Mammary epithelial cell (primary cell): ENCODE results near the gene RHBDL2.

Source experiments
- EZH2 ChIP-seq: IDR thresholded peaks from 2 replicates; pipeline ENCODE4 v1.6.1; 2012; ENCODE audit warnings: low read length, inconsistent platforms, borderline replicate concordance
- TF ChIP-seq, protein P1 (sequence below), 2 donors: IDR thresholded peaks in 1 of 2; conservative IDR thresholded peaks in 1 of 2; 2 replicates each; pipeline ENCODE4 v1.5.1; 2011 to 2012; ENCODE audit warnings: inconsistent platforms in 2 of 2, low read length in 2 of 2, mild to moderate bottlenecking in 2 of 2, control low read depth in 1 of 2, low read depth in 1 of 2; ENCODE audit not compliant: insufficient read depth in 1 of 2; ENCODE audit errors: extremely low read depth in 1 of 2

DNA sequence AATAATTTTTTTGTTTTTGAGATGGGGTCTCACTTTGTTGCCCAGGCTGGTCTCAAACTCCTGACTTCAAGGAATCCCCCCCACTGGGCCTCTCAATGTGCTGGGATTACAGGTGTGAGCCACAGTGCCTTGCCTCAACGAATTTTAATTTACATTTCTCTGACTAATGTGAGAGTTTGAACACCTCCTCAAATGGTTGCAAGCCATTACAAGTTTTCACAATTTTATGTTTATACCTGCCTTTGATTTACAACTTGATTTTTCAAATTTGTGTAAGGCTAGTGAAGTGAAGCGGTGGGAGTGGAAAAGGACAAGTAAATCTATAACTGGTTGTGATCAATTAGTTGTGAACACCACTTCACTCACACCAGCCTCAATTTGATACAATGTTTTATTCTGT lies 8.9 kb upstream of the RHBDL2 start:
- no peak for TF ChIP-seq EZH2
- TF ChIP-seq, protein P1, sequence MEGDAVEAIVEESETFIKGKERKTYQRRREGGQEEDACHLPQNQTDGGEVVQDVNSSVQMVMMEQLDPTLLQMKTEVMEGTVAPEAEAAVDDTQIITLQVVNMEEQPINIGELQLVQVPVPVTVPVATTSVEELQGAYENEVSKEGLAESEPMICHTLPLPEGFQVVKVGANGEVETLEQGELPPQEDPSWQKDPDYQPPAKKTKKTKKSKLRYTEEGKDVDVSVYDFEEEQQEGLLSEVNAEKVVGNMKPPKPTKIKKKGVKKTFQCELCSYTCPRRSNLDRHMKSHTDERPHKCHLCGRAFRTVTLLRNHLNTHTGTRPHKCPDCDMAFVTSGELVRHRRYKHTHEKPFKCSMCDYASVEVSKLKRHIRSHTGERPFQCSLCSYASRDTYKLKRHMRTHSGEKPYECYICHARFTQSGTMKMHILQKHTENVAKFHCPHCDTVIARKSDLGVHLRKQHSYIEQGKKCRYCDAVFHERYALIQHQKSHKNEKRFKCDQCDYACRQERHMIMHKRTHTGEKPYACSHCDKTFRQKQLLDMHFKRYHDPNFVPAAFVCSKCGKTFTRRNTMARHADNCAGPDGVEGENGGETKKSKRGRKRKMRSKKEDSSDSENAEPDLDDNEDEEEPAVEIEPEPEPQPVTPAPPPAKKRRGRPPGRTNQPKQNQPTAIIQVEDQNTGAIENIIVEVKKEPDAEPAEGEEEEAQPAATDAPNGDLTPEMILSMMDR (conservative IDR thresholded peaks at IDR 0.05 in 1 of 2, IDR thresholded peaks at IDR 0.05 in 1 of 2; ENCODE audit: extremely low read depth in 1 of 2, insufficient read depth in 1 of 2, low read depth in 1 of 2, low read length in 2 of 2), result no peak
